ENCODE results near the gene MAN2A2.
"Not testable (repeated sequence)": the region's sequence is repeated elsewhere in the genome, so short reads cannot be mapped to it uniquely, and the experiment has no call there.

MAN2A2 gene

DNA sequence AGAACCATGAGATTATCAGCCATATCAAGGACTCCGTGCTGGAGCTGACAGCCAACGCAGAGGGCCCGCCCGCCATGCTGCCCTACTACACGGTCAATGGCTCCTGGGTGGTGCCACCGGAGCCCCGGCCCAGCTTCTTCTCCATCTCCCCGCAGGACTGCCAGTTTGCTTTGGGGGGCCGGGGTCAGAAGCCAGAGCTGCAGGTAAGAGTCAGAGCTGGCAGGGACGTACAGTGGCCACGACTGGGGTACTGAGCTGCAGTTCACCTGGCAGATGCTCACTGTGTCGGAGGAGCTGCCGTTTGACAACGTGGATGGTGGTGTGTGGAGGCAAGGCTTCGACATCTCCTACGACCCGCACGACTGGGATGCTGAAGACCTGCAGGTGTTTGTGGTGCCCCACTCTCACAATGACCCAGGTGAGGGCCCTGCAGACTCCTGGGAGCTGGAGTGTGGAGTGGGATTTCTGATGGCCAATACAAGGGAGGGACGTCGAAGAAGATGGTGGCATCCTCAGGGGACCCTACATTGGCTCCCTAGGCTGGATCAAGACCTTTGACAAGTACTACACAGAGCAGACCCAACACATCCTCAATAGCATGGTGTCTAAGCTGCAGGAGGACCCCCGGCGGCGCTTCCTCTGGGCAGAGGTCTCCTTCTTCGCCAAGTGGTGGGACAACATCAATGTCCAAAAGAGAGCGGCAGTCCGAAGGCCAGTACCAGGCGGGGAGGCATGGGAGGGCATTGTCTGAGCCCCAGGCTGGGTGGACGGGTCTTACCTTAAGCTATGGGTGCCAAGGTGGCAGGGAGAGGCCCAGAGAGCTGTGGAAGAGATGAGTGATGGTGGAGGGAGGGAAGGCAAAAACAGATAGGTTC is 2.4 kb downstream of the MAN2A2 start:
- no peak for DNase-seq

DNA sequence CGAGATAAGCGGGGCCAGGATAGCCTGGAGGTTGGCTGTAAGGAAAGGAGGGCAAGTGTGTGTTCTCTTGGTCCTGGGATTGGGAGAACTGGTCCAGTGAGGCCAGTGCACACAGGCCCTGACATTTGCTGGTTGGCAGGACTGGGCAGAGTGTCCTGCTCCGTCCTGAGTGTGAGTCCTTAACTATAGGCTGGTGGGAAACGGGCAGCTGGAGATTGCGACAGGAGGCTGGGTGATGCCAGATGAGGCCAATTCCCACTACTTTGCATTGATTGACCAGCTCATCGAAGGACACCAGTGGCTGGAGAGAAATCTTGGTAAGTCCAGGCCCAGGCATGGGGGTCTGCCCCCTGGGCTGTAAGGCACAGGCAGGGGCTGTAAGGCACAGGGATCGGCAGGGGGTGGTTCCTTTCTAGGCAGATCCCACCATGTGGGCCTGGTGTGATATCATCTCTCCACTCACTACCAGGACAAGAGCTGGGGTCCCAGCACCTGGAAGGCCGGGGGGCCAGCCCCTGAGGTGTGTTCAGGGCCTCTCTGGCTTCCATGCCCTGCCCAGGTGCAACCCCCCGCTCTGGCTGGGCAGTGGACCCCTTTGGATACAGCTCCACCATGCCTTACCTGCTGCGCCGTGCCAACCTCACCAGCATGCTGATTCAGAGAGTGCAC is 3.2 kb downstream of the MAN2A2 start:
- no peak for DNase-seq

DNA sequence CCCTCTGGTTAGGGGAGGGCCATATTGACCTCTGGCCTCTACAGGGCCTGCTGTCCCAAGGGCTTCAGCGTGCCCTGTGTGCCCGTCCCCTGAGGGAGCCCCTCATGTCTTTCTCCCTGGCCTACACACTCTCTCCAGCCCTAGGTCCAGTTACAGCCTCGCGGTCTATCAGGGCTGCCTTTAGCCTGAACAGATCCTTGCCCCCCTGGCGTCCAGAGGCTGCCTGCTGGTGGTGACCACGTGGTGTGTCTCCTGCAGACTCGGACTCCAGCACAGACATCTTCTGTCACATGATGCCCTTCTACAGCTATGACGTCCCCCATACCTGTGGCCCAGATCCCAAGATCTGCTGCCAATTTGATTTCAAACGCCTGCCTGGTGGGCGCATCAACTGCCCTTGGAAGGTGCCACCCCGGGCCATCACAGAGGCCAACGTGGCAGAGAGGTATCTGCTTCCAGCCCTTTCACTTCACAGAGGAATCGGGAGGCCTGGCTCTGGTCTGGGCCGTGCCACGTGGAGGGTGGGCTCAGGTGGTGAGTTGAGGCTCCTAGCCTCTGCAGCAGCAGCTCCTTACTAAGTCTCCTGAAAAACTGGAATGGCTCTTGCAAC is 4.1 kb downstream of the MAN2A2 start:
- DNase-seq, result no peak

DNA sequence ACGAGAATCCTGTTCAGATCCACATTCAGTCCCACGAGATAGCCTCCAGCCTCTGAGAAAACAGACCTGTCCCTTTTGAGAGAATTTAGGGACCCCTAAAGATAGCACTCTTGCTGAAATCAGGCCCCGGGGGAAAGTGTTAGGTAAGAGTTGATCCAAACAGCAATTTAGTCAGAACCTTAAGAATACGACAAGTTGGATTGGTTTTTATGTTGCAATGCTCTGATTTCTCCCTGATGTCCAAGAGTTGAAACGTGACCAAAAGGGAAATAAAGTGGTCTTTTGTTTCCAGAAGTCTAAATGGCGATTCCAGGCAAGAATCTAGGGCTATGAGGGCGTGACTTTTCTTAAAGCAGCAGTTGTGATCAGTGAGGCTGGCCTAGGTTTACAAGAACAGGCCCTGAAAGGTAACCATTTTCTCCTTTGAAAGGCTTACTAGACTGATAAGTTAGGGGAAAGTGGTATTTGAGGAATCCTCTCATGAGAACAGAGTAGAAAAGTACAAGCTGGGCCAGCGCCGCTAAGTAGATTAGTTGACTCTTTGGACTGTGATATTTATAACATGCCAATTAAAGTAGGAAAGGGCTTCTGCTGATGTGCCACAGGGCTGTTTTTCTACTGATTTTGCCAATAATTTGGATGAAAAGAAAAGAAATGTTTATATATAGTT is 4.9 kb downstream of the MAN2A2 start:
- DNase-seq, result no peak

- DNase-seq, result not testable (repeated sequence)
Observed at GRCh38 chr15:90909449-90909848, 6.3 kb downstream of the MAN2A2 start.

DNA sequence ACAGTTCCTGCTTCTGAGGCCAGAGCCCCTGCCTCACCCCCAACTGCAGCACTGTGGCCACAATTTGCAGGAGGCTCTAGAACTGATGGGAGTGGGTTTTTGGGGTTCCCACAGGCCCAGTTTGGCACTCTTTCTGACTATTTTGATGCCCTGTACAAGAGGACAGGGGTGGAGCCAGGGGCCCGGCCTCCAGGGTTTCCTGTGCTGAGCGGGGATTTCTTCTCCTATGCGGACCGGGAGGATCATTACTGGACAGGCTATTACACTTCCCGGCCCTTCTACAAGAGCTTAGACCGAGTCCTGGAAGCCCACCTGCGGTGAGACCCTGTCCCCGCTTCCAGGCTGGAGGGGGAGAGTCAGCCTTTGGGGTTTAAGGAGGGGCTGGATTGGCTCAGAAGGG is 6.9 kb downstream of the MAN2A2 start:
- DNase-seq, result no peak

GRCh38 chr15:90910441-90911301 is 7.6 kb downstream of the MAN2A2 start:
- DNase-seq, result no peak

DNA sequence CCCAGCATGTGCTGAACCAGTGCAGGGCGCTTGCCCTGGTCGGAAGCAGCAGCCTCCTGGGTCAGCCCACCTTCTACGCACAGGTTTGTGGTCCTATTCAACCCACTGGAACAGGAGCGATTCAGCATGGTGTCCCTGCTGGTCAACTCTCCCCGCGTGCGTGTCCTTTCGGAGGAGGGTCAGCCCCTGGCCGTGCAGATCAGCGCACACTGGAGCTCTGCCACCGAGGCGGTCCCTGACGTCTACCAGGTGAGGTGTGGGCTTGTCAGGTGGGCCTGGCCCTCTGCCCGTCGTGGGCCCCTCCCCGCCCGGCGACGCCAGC is 8.2 kb downstream of the MAN2A2 start:
- no peak for DNase-seq

DNA sequence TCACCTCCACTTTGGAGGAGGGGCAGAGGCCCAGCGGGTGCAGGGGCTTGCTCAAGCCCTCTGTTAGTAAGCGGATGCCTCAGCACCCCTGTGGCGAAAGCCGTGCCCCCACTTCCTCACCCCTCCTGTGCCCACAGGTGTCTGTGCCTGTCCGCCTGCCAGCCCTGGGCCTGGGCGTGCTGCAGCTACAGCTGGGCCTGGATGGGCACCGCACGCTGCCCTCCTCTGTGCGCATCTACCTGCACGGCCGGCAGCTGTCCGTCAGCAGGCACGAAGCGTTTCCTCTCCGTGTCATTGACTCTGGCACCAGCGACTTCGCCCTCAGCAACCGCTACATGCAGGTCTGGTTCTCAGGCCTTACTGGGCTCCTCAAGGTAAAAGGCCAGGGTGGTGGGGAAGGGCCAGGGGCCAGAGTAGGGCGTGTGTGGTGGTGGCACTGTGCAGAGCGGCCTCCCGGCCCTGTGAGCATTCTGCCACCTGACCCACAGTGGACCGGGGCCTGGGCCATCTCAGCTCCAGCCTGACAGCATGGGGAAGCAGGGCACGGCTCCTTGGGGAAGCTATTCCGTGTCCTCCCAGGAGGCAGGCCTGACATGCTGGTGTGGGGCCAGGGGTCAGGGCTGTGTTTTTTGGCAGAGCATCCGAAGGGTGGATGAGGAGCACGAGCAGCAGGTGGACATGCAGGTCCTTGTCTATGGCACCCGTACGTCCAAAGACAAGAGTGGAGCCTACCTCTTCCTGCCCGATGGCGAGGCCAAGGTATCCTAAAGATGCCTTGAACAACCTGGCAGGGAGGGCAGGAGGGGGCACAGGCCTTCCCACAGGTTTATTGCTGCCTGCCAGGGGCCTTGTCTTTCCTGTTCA is 9.0 kb downstream of the MAN2A2 start:
- DNase-seq, result no peak

DNA sequence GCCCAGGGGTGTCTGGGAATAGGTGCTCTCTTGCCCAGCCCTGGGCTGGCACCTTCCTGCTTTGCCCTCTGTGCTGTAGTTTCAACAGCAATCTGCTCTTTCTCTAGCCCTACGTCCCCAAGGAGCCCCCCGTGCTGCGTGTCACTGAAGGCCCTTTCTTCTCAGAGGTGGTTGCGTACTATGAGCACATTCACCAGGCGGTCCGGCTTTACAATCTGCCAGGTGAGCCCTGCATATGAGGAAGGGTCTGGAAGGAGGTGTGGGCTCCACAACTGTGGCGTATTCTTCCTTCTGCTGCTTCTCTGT is 9.6 kb downstream of the MAN2A2 start:
- DNase-seq, result no peak

DNA sequence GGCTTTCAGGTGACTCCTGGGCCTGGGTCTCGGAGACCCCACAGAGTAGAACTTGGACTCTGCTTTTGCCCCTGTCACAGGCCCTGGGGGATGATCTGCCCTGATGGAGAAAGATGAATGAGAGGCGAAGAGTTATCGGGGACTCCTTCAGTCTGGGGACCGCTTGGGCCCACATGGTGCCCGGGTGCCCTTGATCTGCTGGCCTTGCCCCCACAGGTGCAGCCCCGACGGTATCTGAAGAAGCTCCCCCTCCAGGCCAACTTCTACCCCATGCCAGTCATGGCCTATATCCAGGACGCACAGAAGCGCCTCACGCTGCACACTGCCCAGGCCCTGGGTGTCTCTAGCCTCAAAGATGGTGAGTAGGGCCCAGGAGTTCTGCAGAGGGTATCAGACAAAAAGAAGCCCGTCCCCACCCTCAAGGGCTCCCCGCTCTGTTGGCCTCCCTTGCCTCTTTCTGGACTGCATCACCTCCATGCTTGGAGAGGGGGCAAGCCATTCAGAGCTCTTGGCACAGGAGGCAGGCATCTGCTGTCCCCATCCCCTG is 10.4 kb downstream of the MAN2A2 start:
- DNase-seq, result no peak

DNA sequence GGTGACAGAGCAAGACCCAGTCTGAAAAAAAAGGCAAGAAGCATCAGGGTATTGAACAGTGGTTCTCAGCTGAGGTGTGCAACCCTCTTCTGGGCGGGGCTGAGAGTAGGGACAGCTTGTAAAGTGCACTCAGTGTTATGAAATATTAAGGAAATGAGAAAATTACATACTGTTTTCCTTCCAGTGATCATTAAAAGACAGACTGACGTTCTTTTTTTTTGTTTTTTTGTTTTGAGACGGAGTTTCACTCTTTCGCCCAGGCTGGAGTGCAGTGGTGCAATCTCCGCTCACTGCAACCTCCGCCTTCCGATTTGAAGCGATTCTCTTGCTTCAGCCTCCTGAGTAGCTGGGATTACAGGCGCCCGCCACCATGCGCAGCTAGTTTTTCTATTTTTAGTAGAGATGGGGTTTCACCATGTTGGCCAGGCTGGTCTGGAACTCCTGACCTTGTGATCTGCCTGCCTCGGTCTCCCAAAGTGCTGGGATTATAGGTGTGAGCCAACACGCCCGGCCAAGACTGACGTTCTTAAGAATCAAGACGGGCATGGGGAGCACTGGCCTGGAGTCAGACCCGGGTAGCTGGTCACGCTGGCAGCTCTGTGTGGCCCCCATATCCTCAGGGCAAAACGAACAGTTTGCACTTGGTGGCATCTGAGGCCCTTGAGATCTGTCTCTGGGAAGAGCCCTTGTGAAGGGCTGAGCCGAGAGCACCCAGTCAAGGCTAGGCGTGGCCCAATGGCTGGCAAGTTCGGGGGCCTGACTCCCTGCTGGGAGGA is 11.4 kb downstream of the MAN2A2 start:
- DNase-seq, result no peak

GRCh38 chr15:90915216-90915807 is 12.2 kb downstream of the MAN2A2 start:
- no peak for DNase-seq

DNA sequence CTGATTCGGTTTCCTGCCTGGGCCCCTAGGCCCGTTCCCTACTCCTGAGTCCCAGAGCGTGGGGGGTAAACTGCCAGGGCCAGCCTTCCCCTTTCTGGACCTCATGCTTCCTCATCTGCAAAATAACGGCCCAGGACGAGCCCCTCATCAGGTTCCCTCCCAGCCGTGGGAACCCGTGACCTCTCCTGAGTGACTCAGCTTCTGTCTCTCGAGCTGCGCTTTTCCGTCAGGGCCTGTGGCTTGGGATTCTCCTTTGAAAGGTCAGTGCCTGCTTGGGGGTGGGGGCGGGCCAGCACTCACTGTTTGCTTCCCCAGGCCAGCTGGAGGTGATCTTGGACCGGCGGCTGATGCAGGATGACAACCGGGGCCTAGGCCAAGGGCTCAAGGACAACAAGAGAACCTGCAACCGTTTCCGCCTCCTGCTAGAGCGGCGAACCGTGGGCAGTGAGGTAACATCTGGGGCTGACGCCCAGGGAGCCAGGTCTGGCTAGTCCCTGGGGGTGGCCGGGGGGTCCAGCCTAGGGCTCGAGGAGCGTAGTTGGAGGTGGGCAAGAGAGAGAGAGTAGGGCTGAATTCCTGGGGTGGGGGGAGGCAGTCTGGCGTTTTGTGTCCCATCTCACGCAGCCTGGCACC is 12.8 kb downstream of the MAN2A2 start:
- DNase-seq, result no peak

GRCh38 chr15:90916461-90916860 is 13.4 kb downstream of the MAN2A2 start:
- DNase-seq, result no peak

DNA sequence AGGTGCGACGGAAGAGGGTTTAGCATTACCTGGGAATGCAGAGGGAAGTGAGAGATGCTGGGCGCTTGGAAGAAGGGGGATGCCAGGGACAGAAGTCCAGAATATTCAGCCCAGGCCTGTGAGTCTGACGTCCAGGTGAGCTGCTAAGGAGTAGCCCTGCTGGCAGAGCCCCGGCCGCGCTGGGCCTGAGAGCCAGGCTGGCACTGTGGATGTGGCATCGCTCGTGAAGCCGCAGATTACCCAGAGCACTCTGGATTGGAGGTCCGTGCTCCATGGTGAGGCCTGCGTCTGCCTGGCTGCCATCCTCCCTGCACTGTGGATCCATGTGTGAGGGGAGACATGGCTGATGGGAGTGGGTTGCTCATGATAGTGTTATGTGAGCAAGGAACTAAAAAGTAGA is 14.5 kb downstream of the MAN2A2 start:
- DNase-seq, result no peak

DNA sequence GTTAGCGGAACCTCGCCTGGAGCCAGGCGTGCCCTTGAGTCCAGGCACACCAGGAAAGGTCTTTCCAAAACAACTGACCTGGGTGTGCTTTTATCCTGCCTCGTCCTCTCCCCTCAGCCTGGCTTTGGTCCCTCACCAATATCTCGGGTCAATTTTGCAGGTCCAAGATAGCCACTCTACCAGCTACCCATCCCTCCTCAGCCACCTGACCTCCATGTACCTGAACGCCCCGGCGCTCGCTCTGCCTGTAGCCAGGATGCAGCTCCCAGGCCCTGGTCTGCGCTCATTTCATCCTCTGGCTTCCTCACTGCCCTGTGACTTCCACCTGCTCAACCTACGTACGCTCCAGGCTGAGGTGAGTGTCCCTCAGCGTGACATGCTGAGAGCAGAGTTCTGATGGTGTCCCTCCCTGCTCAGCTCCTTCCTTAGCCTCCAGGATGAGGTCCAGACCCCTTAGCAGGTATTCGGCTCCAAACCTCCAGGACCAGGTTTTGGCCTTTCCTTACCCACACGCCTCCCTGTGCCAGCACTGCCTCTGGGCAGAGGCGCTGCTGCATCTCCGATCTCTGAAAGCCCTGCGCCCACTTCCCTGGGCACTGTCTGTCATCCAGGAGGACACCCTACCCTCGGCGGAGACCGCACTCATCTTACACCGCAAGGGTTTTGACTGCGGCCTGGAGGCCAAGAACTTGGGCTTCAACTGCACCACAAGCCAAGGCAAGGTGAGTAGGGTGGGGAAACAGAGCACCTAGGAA is 15.1 kb downstream of the MAN2A2 start:
- DNase-seq, result no peak

DNA sequence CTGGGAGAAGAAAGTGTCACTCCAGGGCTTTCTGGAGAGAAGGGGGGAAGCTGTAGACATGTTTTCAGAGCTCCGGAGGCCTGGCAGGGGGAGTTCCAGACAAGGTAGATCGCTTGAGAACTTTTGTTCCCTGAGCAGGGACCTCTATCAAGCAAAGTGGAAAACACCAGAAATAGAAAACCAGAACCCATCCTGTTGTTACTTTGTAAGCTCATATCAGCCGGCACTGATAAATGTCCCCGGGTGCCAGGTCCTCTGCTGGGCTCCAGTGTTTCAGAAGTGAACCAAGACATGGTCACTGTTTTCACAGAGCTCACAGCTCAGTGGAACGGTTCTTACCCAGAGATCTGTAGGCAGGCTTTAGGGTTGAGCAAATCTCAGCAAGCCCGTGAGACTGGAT is 15.7 kb downstream of the MAN2A2 start:
- no peak for DNase-seq

DNA sequence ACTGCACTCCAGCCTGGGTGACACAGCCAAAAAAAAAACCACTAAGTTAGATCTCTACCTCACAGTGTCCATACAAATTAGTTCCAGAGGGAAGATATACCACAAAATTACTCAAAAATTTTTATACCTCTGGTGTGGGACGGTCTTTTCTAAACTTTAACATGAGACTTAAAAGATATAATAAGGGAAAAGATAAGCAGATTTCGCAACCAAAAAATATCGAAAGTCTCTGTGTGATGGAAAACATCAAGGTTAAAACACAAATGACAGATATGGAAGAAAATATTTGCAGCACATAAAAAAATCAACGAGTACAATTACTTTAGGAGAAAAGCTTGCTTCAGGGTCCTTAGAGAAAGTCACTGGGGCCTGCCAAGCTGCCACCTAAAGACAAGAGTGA is 18.8 kb downstream of the MAN2A2 start:
- no peak for DNase-seq
